Fibroblast of the aortic adventitia (primary cell): ENCODE measurements around the gene CHST9. TPM values are rescaled to one million over a fixed set of nuclear protein-coding genes. Genes with fewer than 3 reads are reported as not detected.
"Not testable (repeated sequence)": the region's sequence is repeated elsewhere in the genome, so short reads cannot be mapped to it uniquely, and the experiment has no call there.

ENCODE experiments used
- DNase-seq: peaks from one replicate; pipeline ENCODE4 v3.0.0-alpha.2; 2010; ENCODE audit warnings: low read depth
- H3K4me3 ChIP-seq: 2 replicates; pipeline ENCODE4 v1.5.1; 2011; ENCODE audit warnings: low read depth, mild to moderate bottlenecking, control low read depth, low read length, moderate library complexity
- CTCF ChIP-seq: IDR thresholded peaks from 2 replicates; pipeline ENCODE4 v1.5.1; 2011; ENCODE audit warnings: mild to moderate bottlenecking, low read length, control low read depth, inconsistent platforms; ENCODE audit not compliant: insufficient read depth
- total RNA-seq: library from RNA; depleted of rRNA; stranded (reverse); fragments of >200 nt; gene quantifications from 2 replicates; pipeline ENCODE4 v1.2.3, GENCODE V29; 2012; ENCODE audit warnings: low replicate concordance

Gene CHST9
- total RNA-seq, 1 donor: not detected

- no peak for DNase-seq
- TF ChIP-seq CTCF: no peak
- no peak overlapping the region for H3K4me3 ChIP-seq
These were observed 192.2 kb downstream of the CHST9 start for GRCh38 chr18:26992926-26993325.

- no peak for TF ChIP-seq CTCF
- no peak overlapping the region for H3K4me3 ChIP-seq
- no peak for DNase-seq
These were observed 195.3 kb downstream of the CHST9 start for GRCh38 chr18:26989842-26990241.

GRCh38 chr18:26981360-26982082, 203.6 kb downstream of the CHST9 start:
- no peak for DNase-seq
- TF ChIP-seq CTCF: no peak
- no peak overlapping the region for H3K4me3 ChIP-seq

- TF ChIP-seq CTCF: no peak
- DNase-seq: no peak
- H3K4me3 ChIP-seq: no peak overlapping the region
These were observed 206.2 kb downstream of the CHST9 start for GRCh38 chr18:26978812-26979341.

- no peak for TF ChIP-seq CTCF
- no peak overlapping the region for H3K4me3 ChIP-seq
- no peak for DNase-seq
These were observed 207.3 kb downstream of the CHST9 start for GRCh38 chr18:26977781-26978180.

- no peak for TF ChIP-seq CTCF
- no peak for DNase-seq
- no peak overlapping the region for H3K4me3 ChIP-seq
These were observed 208.9 kb downstream of the CHST9 start for GRCh38 chr18:26976206-26976605.

GRCh38 chr18:26972549-26972948, 212.6 kb downstream of the CHST9 start:
- not testable (repeated sequence) for DNase-seq, H3K4me3 ChIP-seq
